ENCODE results near the gene VWC2L.

Gene VWC2L

GRCh38 chr2:214471382-214471781 is 60.5 kb downstream of the VWC2L start:
- DNase-seq: no peak

DNA sequence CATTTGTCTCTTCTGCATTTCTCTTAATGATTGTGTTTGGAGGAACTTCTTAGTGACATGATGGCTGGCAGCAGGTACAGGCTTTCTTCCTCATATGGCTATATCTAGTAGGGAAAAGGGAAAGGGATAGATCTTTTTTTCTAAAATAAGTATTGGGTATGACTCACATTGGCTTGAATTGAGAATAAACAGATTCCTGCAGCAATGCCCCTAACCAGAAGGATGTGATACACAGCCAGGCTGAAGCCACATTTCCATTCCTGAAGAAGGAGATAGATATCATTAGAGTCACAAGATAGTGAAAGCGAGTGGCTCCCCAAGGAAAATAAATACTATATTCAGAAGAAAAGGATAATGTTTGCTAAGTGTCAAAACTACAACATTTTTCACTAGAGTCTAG is 61.1 kb downstream of the VWC2L start:
- DNase-seq: no peak

- no peak for DNase-seq
Measured at GRCh38 chr2:214477305-214477704, 66.5 kb downstream of the VWC2L start.

- DNase-seq: peak in 1 of 2 donors; percentile 8
Measured at GRCh38 chr2:214481204-214481603, 70.3 kb downstream of the VWC2L start.

DNA sequence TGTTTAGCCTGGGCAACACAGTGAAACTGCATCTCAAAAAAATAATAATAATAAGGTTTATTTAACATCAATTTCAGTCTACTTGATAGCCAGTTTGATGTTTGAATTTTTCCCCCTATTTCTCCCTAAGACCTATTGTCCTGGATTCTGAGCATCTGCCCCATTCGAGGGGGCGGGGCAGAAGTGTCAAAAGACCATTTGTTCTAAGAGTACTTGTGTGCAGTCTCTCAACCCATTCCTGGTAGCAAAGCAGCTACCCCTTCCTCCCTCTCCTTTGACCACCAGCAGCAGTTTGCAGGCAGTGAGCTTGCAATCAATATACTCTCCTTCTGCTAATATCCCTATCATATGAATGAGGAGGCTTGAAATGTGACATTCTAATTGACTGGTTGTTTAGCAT is 71.9 kb downstream of the VWC2L start:
- DNase-seq: no peak

DNA sequence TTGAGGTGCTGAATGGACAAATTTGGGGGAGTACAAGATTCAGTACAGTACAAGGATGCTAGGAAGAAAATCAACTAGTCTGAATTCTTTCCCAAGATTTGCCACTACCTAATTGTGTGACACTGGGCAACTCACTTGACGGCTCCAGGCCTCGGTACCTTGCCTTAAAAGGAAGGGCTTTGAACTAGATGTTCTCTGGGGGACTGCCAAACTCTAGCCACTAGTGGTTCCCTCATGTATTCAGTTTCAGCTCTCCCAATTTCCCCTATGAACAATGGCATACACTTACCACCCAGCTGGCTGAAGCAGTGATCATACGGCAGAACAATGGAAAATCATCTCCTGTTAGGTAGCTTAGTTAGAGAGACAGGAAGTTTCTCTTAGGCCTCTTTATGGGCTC is 73.4 kb downstream of the VWC2L start:
- no peak for DNase-seq

- no peak for DNase-seq
Measured at GRCh38 chr2:214484701-214485100, 73.8 kb downstream of the VWC2L start.

- DNase-seq: no peak
Measured at GRCh38 chr2:214489181-214489580, 78.3 kb downstream of the VWC2L start.

DNA sequence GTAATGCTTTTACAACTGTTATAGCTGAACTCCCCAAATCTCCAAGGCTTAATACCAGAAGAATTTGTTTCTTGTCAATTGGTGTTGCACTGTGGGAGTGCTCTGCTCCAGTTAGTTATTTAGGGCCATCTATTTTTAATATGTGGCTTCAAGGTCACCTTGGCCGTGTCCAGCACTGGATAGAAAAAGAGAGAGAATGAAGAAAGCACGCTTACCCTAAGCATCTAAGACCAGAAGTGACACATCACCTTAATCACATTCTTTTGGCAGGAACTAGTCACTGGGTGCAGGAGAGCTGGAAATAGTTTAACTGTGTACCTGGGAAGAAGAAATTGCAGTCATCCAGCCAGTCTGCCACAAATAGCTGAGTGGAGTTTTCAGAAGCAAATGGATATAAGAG is 78.8 kb downstream of the VWC2L start:
- DNase-seq: no peak

DNA sequence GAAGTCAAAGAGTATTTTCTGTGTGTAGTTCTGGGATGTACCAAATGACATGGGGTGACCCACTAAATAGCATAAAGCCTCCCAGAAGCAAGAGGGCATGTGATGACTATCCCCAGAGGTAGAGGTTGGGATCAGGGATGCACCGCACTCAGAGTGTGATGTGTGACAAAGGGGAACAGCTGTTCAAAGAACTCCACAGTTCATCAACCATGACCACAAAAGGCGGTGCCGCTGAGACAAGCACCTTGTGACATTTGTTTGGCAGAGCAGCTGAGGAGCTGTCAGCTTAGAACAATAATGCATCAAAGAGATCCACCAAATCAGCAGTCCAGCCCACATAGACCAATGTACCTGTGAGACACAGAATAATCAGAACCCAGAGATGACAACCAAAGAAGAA is 81.3 kb downstream of the VWC2L start:
- DNase-seq: no peak

- no peak for DNase-seq
Measured at GRCh38 chr2:214492608-214493007, 81.8 kb downstream of the VWC2L start.

DNA sequence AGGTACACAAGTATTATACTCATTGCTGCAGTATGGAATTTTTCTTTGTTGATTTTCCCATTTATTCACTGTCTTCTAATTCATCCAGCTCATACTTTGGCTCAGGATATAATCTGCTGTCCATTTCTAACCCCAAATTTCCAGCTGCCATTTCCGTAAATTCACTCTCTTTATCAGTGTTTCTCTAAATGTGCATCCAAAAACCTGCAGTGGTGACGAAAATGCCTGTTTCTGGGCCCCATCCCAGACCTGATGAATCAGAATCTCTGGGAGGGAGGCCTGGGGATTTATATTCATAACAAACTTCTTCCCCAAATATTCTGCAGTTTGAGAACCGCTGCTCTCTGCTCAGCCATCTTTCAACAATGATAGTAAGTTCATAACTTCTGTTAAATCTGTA is 86.6 kb downstream of the VWC2L start:
- no peak for DNase-seq

DNA sequence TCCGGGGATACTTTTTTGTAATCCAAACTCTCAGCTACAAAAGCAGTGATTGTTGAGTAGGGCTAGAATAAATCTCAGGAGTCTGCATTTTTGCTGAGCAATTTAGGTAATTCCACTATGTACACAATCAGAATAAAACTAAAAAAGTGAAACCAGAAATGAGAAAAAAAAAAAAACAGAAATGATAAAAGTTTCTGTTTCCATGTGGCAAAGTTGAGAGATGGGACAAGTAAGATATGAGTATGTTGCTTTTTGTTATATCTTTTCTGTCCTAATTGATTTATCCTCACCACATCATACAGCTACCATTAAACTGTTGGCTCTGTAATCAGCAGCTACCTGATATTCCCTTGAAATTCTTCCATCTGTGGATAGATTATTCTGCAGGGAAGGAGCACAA is 92.7 kb downstream of the VWC2L start:
- no peak for DNase-seq

- DNase-seq: no peak
Measured at GRCh38 chr2:214504599-214505376, 93.9 kb downstream of the VWC2L start.

- no peak for DNase-seq
Measured at GRCh38 chr2:214507032-214507431, 96.2 kb downstream of the VWC2L start.

- DNase-seq: no peak
Measured at GRCh38 chr2:214514704-214515103, 103.8 kb downstream of the VWC2L start.

- DNase-seq: no peak
Measured at GRCh38 chr2:214515111-214515510, 104.3 kb downstream of the VWC2L start.

DNA sequence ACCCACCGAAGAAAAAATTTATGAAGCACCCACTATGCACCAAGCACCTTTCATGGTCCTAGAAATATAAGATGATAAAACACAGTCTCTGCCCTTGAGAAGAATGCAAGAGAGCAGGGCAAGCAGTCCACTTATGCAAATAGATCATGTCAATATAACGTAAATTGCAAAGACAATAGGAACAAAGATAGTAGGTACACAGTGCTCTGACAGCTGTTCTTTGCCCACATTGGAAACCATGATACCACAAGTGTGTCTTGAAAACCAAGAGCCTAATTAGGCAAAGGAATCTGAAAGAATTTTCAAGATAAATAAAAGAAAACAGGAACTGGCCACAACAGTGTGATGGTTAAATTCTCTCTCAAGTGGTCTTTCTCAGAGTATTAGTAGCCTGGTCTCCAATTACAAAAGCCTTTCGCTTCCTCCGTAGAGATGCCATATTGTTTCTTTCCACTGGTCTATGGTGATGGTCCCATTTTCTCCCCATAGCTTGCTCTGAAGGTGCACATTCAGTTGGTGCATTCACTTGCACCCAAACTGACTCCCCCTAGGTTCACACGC is 108.5 kb downstream of the VWC2L start:
- DNase-seq: no peak

DNA sequence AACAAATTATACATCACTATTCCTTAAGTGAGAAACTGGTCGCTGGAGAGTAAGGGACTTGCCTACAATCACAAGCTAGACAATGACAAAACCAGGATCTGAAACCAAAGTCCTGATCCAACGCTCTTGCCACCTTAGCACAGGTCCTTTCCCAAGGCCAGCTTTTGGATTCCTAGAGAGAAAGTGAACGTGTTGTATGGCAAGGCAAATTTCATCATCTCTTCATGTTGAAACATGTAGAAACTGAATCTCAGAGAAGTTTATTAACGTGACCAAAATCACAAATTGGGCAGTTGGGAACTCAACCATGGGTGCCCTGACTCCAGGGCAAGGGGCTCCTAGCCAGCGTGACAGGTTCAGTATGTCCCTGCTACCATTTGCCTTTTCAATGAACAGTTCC is 118.2 kb downstream of the VWC2L start:
- DNase-seq: no peak

DNA sequence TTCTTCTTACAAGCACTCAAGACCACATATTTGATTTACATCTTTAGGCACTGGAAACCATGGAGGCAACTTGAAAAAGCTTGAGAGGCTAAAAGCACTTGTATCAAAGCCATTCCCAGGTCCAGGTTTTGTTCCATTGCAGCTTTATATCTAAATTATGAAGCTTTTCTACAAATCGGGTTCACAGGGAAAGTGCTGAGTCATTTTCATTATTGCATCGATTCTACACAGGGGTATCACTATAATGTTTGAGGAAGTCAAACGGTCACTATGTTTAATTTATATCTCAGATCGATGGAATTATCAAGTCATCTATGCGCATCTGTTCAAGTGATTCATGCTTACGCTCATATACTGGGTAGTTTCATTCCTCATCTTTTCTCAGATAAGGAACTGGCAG is 118.7 kb downstream of the VWC2L start:
- no peak for DNase-seq

DNA sequence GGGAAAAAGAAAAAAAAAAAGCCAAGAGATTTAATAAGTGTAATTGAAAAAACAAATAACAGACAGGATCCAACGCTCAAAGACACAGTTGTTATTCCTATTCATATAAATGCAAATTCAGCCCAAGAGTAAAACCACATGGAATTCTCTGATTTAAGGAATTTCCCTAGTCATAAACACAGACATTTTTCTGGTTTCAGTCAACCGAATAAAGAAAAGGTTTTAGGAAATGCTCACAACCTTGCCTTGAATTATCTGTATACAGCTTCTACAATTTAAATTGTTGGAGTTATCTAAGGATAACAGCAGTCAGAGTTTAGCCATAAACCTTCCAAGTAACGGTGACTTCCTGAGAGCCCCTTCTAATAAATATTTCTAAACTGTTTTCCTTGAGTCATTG is 122.7 kb downstream of the VWC2L start:
- no peak for DNase-seq

DNA sequence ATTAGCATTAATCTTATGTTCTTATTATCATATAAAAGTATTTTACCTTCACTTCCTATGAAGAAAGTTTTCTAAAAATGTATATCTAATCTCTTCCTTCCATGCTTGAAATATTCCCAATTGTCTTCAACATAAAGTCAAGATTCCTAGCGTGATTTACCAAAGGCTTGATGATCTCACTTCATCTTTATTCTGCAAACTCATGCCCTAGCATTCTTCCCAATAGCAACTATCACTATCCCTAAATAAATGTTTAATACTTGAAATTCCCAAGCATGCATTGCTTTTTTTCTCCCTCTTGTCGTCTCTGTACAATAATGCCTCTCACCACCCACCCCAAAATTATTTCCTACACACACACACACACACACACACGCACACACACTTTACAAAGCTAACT is 125.8 kb downstream of the VWC2L start:
- DNase-seq: no peak

DNA sequence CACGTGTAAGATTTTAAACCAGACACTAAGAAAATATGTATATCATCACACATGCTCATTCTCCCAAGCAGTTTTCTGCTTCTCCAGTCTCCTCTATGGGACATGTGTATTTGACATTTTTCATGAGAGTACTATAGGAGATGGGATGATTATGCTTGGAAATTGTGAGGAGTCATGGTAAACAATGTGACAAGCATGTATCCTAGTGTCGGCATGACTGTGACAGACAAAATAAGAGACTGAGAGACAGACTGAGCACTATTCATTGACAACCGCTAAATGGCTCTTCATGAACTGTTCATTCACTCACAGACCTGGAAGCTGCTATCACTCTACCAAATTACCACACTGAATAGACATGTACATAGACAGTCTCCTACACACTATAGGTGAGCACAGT is 127.1 kb downstream of the VWC2L start:
- no peak for DNase-seq

DNA sequence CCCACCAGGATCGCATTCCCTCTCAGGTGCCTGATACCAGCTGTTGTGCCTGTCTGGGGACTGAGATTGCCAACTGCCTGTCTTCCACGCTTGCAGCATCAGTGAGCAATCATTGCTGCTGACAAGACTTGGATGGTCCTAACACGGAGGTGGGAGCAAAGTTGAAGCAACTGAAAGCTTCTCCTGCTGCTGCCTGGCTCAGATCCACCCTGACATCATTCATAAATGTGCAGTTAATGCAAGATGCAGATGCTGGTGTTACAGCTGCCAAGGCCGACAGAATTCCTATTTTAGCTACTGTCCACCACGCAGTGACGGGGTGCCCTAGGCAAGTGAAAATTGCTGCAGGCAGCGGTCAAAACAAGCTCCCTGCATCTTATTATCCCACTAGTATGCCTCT is 131.4 kb downstream of the VWC2L start:
- no peak for DNase-seq

DNA sequence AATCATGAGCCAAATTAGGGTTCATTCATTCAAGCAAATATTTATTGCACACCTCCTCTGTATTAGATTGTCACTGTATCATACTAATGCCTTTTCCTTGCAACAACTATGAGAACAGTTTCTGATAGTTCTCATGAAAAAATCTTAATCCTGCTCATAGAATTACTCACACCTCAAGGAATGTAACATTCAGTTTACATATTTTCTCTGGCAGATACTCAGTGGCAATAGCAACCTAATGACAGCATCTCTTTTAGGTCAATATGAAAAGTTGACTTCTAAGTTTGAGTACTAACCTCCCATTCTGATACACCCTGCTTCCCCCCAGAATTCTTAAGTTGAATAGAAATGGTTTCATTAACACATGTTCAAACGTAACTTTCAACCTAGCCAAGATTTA is 132.0 kb downstream of the VWC2L start:
- DNase-seq: no peak
